ENCODE measurements around the gene CCAR1. TPM values are rescaled to one million over a fixed set of nuclear protein-coding genes. Genes with fewer than 3 reads are reported as not detected.

CCAR1 gene
- total and polyA plus RNA-seq, 2 of the 13 experiments (the other 11 are each of a cell fraction or from before 2014, with no cell fraction given): 74.5 to 81.6 TPM

DNA sequence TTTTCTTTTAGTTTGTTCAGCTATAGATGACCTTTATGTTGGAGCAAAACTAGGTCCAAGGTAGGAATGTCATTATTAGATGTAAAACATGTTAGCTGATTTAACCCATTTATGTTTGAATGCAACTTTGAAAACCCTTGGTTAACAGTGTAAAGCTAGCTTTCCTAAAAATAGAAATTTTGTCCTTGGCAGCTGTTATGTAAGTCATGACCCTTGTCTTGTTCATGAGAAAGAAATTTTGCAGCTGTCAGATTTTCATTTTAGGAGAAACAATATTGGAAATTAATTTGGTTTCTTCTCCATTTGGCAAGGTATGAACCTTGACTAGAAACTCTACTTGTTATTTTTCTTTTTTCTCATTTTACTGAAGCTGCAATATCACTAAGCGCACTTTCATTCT lies 23.9 kb upstream of the CCAR1 start:
- no TSS peak for BruUV-seq (replicated peaks)
- no peak for FAIRE-seq
- H4K20me1 ChIP-seq (ENCODE audit: insufficient read depth, low read length): no peaks in the 10 kb centered on the region
- H3K79me2 ChIP-seq (ENCODE audit: insufficient read depth, low read length): no peaks in the 10 kb centered on the region
- DNase-seq (ENCODE audit: low spot score): no peak
- no peaks in the 10 kb centered on the region for H3K9me3 ChIP-seq (ENCODE audit: low read length)
- no peak overlapping the region for H2AFZ ChIP-seq (ENCODE audit: low read length)
- H3K27me3 ChIP-seq (ENCODE audit: control insufficient read depth in 1 of 2, insufficient read depth in 2 of 2, low read length in 2 of 2): no peaks in the 10 kb centered on the region
- no peak overlapping the region for H3K27ac ChIP-seq (ENCODE audit: extremely low read length, insufficient read depth, low read length)
- H3K4me3 ChIP-seq (replicated peaks in 1 of 3; ENCODE audit: insufficient read depth in 1 of 3, low read depth in 2 of 3, low read length in 3 of 3): no peak overlapping the region
- H3K4me2 ChIP-seq (ENCODE audit: low read depth, low read length): no peak overlapping the region
- H3K4me1 ChIP-seq (ENCODE audit: insufficient read depth, low read length): 0 out of 2 replicates have a peak, but pooled peaks cover 6% of the 10 kb centered on the region
- no peak overlapping the region for H3K9ac ChIP-seq (ENCODE audit: insufficient read depth, low read depth, low read length)
- in situ Hi-C loops (cut with HindIII; ENCODE audit: extremely low pct_ligation_motif_present, low pct_unique_long_range_greater_than_20kb) (no loop called here), intact Hi-C loops (cut with micrococcal nuclease; ENCODE audit: unreplicated experiment) (loop anchor here (10.0 kb wide), 1 partner anchor 92 kb away; no protein-coding TSS in a partner anchor)
- CTCF ChIA-PET (ENCODE audit: low intra/inter-chr PET ratio, low total read pairs): no interaction called here
- WGBS (ENCODE audit: low lambda C conversion rate): 96% methylated on average over 1 of the region's 1 CpG
- POLR2A ChIA-PET: no interaction called here
- no peaks in the 10 kb centered on the region for H3K36me3 ChIP-seq (replicated peaks in 1 of 2; ENCODE audit: control insufficient read depth in 1 of 2, insufficient read depth in 2 of 2, low read length in 2 of 2)
- TF ChIP-seq HNRNPH1 (optimal IDR thresholded peaks at IDR 0.05; ENCODE audit: low read depth, low read length): no peak
- TF ChIP-seq, protein P1, sequence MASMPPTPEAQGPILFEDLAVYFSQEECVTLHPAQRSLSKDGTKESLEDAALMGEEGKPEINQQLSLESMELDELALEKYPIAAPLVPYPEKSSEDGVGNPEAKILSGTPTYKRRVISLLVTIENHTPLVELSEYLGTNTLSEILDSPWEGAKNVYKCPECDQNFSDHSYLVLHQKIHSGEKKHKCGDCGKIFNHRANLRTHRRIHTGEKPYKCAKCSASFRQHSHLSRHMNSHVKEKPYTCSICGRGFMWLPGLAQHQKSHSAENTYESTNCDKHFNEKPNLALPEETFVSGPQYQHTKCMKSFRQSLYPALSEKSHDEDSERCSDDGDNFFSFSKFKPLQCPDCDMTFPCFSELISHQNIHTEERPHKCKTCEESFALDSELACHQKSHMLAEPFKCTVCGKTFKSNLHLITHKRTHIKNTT (CRISPR knock-in tag; IDR thresholded peaks at IDR 0.05): no peak
- no peak for TF ChIP-seq ZZZ3 (CRISPR knock-in tag; IDR thresholded peaks at IDR 0.05; ENCODE audit: borderline replicate concordance)
- TF ChIP-seq TGIF2 (CRISPR knock-in tag; IDR thresholded peaks at IDR 0.05): no peak
- no peak for TF ChIP-seq KDM6A (CRISPR knock-in tag; IDR thresholded peaks at IDR 0.05; ENCODE audit: low read depth)
- TF ChIP-seq ZNF749 (CRISPR knock-in tag; IDR thresholded peaks at IDR 0.05; ENCODE audit: borderline replicate concordance): no peak
- no peak for TF ChIP-seq ZNF710 (CRISPR knock-in tag; IDR thresholded peaks at IDR 0.05; ENCODE audit: borderline replicate concordance)
- TF ChIP-seq NFKB2 (CRISPR knock-in tag; IDR thresholded peaks at IDR 0.05; ENCODE audit: borderline replicate concordance): no peak
- TF ChIP-seq ZNF263 (CRISPR knock-in tag; IDR thresholded peaks at IDR 0.05): no peak
- TF ChIP-seq TRIM22 (IDR thresholded peaks at IDR 0.05): no peak
- ATAC-seq: no peak

Data from HepG2 (cell line).